Measurements from ENCODE around the gene PPP2R1B. TPM values are rescaled to one million over a fixed set of nuclear protein-coding genes. Genes with fewer than 3 reads are reported as not detected.

The PPP2R1B gene
- total RNA-seq, 4 donors from 2014 or later: 11.1 to 21.9 (median 20.5) TPM

DNA sequence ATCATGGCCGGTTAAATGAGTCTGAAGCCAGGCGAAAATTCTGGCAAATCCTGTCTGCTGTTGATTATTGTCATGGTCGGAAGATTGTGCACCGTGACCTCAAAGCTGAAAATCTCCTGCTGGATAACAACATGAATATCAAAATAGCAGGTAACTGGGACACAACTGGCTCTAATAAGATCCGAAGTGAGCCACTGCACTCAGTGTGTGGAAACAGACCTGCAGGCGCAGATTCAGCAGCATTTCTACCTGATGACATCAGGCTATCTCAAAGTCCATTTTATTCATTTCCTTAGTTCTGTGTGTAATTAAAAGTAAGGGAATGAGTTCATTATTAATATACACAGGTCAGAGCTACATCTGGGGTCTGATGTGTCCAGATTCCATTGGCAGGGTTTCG lies 78.2 kb downstream of the PPP2R1B start:
- 75 to 93% methylated on average over 7 of the region's 7 CpGs for whole genome bisulfite sequencing, 2 donors (ENCODE audit: low coverage in 1 of 2)
- Histone ChIP-seq H3K27me3 (no peaks in the 10 kb centered on the region), H3K4me3 (no peak overlapping the region), H3K27ac (no peak overlapping the region), H3K36me3 (peaks cover 0 to 34% of the 10 kb centered on the region in 2 donors), H3K9me3 (no peaks in the 10 kb centered on the region), H3K4me1 (no peaks in the 10 kb centered on the region)
- no peak for ATAC-seq
- no peak for TF ChIP-seq EP300 (IDR thresholded peaks at IDR 0.05)
- no peak for TF ChIP-seq POLR2AphosphoS5 (IDR thresholded peaks at IDR 0.05)
- TF ChIP-seq CTCF (IDR thresholded peaks at IDR 0.05): no peak
- TF ChIP-seq POLR2A (IDR thresholded peaks at IDR 0.05): no peak

GRCh38 chr11:111684251-111684650 lies 81.9 kb downstream of the PPP2R1B start:
- 85 to 93% methylated on average over 2 of the region's 2 CpGs for WGBS, 2 donors (ENCODE audit: low coverage in 1 of 2)
- H3K4me3 ChIP-seq: no peak overlapping the region
- H3K27ac ChIP-seq: no peak overlapping the region
- no peaks in the 10 kb centered on the region for H3K4me1 ChIP-seq
- TF ChIP-seq EP300 (IDR thresholded peaks at IDR 0.05) (no peak), CTCF (IDR thresholded peaks at IDR 0.05) (no peak), POLR2AphosphoS5 (IDR thresholded peaks at IDR 0.05) (no peak), POLR2A (IDR thresholded peaks at IDR 0.05) (no peak)
- no peaks in the 10 kb centered on the region for H3K9me3 ChIP-seq
- ATAC-seq: no peak
- H3K27me3 ChIP-seq: no peaks in the 10 kb centered on the region
- H3K36me3 ChIP-seq: peaks cover 0 to 26% of the 10 kb centered on the region in 2 donors

- no peaks in the 10 kb centered on the region for H3K27me3 ChIP-seq
- H3K27ac ChIP-seq: no peak overlapping the region
- 70 to 92% methylated on average over 3 of the region's 3 CpGs for WGBS, 2 donors (ENCODE audit: low coverage in 1 of 2)
- H3K9me3 ChIP-seq: no peaks in the 10 kb centered on the region
- no peaks in the 10 kb centered on the region for H3K4me1 ChIP-seq
- H3K4me3 ChIP-seq: no peak overlapping the region
- peaks cover 0 to 21% of the 10 kb centered on the region in 2 donors for H3K36me3 ChIP-seq
- no peak for TF ChIP-seq POLR2A (IDR thresholded peaks at IDR 0.05)
- no peak for ATAC-seq
Measured at GRCh38 chr11:111683806-111684205, 82.4 kb downstream of the PPP2R1B start.

DNA sequence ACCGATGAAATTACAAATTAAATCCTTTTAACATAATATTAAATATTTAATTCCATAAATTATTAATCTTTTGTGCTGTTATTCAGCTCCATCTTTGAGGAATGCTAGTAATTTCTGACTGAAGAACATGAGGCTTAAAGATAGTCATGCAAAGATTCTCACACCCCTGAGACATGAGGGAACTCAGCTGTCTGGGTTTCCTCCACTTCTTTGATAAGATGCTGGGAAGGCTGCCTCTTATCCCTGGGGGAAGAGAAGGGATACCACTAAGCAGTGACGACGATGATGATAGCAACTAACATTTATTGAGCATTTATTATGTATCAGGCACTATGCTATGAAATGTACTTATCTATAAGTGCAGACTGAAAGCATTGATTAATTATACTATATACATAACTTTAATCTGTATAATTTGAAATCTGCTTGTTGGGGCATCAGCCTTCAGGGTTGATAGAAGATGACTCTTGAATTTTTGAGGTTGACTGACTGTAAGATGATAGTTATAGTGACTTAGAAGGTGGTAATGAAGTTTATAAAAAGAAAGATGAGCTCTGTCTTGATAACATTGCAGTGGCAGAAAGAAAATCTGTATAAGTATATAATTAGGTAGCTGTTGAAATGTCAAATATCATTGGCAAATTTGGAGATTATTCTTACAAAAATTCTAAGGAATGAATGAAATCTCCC lies 85.6 kb downstream of the PPP2R1B start:
- TF ChIP-seq POLR2AphosphoS5 (IDR thresholded peaks at IDR 0.05) (no peak), EP300 (IDR thresholded peaks at IDR 0.05) (no peak)
- H3K36me3 ChIP-seq: peaks cover 0 to 8% of the 10 kb centered on the region in 2 donors
- no peak for ATAC-seq

More for the DNA sequence above, 85.6 kb downstream of the PPP2R1B start:
- Histone ChIP-seq H3K9me3 (no peaks in the 10 kb centered on the region), H3K4me3 (no peak overlapping the region), H3K27ac (no peak overlapping the region), H3K4me1 (peaks cover 0 to 8% (median 0%) of the 10 kb centered on the region in 3 donors), H3K27me3 (no peaks in the 10 kb centered on the region)
- WGBS, 2 donors (ENCODE audit: low coverage in 1 of 2): 83 to 90% methylated on average over 3 of the region's 3 CpGs

Other genes starting within 250 kb of the PPP2R1B start
- gene LAYN, start 225.7 kb downstream of the PPP2R1B start, total RNA-seq: 10 to 100 TPM in 3 of 4 donors, 1 to 10 TPM in 1; 8.2 to 47.8 (median 37.2) TPM
- 10 to 100 TPM; 16.2 to 27.6 (median 20.9) TPM for gene SIK2, start 163.9 kb downstream of the PPP2R1B start, total RNA-seq
- gene ALG9, start 105.2 kb upstream of the PPP2R1B start, total RNA-seq: 10 to 100 TPM; 26.7 to 33.9 (median 31.1) TPM
- 1 to 10 TPM in 2 of 4 donors, under 1 TPM in 2; 0.16 to 1.1 (median 0.99) TPM for gene FDXACB1, start 112.8 kb upstream of the PPP2R1B start, total RNA-seq
- 10 to 100 TPM; 11.7 to 19.3 (median 17.5) TPM for gene CFAP68, start 113.2 kb upstream of the PPP2R1B start, total RNA-seq
- 100 to 1,000 TPM; 254 to 440 (median 294) TPM for gene CRYAB, start 145.4 kb upstream of the PPP2R1B start, total RNA-seq
- 1 to 10 TPM in 3 of 4 donors, under 1 TPM in 1; 0.78 to 5.5 (median 3.0) TPM for gene HSPB2, start 146.3 kb upstream of the PPP2R1B start, total RNA-seq
- gene C11orf52, start 152.5 kb upstream of the PPP2R1B start, total RNA-seq: 1 to 10 TPM in 3 of 4 donors, not detected in 1; 2.4 to 3.3 (median 3.1) TPM
- 100 to 1,000 TPM; 125 to 164 (median 153) TPM for gene DIXDC1, start 171.0 kb upstream of the PPP2R1B start, total RNA-seq